ENCODE data around the gene MTCL3.

DNA sequence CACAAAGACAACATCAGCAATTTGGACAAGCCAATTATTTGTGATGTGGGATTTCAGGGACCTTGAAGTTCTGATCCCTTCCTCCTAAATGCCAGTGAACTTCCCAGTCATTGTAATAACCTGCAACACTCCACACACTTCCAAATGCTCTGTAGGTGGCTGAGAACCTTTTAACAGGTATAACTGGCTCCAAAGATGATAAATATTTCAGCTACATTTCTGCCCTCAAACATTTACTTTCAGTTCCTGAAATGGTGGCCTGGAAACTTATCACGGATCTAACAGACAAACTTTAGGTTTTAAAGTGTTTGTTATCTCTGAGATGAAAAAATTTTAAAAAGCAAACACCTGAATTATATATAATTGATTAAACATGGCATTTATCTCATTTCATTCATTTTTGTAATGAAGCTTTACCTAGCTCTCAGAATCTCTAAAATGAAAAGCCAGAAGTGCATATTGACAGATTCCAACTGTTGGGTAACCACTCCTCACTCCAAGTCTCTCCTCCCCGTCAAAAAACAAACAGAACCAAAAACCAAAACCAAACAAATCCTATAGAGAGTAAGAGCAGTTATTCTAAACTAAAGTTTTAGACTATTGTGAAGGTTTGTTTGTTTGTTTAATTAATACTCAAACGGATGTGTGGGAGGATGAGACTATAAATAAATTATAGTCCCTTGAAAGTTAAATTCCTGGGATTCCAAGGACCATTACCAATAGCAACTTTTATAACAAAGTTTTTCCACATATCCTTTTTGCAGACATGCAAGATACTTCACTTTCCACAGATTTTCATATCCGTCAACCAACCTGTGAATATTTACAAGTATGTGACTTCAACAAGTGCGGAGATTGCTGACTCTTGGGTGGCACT, 47.5 kb downstream of the MTCL3 start:
- TF ChIP-seq POLR2AphosphoS5 (IDR thresholded peaks at IDR 0.05), result no peak
- TF ChIP-seq, protein P1, sequence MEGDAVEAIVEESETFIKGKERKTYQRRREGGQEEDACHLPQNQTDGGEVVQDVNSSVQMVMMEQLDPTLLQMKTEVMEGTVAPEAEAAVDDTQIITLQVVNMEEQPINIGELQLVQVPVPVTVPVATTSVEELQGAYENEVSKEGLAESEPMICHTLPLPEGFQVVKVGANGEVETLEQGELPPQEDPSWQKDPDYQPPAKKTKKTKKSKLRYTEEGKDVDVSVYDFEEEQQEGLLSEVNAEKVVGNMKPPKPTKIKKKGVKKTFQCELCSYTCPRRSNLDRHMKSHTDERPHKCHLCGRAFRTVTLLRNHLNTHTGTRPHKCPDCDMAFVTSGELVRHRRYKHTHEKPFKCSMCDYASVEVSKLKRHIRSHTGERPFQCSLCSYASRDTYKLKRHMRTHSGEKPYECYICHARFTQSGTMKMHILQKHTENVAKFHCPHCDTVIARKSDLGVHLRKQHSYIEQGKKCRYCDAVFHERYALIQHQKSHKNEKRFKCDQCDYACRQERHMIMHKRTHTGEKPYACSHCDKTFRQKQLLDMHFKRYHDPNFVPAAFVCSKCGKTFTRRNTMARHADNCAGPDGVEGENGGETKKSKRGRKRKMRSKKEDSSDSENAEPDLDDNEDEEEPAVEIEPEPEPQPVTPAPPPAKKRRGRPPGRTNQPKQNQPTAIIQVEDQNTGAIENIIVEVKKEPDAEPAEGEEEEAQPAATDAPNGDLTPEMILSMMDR (IDR thresholded peaks at IDR 0.05), result no peak
- TF ChIP-seq EP300 (IDR thresholded peaks at IDR 0.05), result no peak
- no peak for TF ChIP-seq POLR2A (IDR thresholded peaks at IDR 0.05)
